ENCODE measurements around the gene SCNN1G. TPM values are rescaled to one million over a fixed set of nuclear protein-coding genes. Genes with fewer than 3 reads are reported as not detected.
"Not testable (repeated sequence)": the region's sequence is repeated elsewhere in the genome, so short reads cannot be mapped to it uniquely, and the experiment has no call there.

SCNN1G gene
- total and polyA plus RNA-seq, 2 experiments from 2014 or later = not detected

GRCh38 chr16:23248261-23249194 lies 66.0 kb downstream of the SCNN1G start:
- 42 to 45% methylated on average over 9 of the region's 9 CpGs for WGBS, 2 experiments (ENCODE audit: low coverage in 1 of 2, low lambda C conversion rate in 2 of 2, missing lambda C conversion rate in 2 of 2)
- no peaks in the 10 kb centered on the region for H3K79me2 ChIP-seq (ENCODE audit: insufficient read depth)
- H2AFZ ChIP-seq = no peak overlapping the region
- H3K4me1 ChIP-seq (ENCODE audit: insufficient read depth) = no peaks in the 10 kb centered on the region
- TF ChIP-seq EZH2phosphoT487 (IDR thresholded peaks at IDR 0.05; ENCODE audit: insufficient read depth, low read depth) (no peak), EZH2 (IDR thresholded peaks at IDR 0.05; ENCODE audit: insufficient read depth, poor library complexity, severe bottlenecking) (no peak)
- in situ Hi-C loops (cut with MboI) = no loop called here
- no peaks in the 10 kb centered on the region for H3K27me3 ChIP-seq (replicated peaks; ENCODE audit: insufficient read depth)
- H3F3A ChIP-seq (ENCODE audit: insufficient read depth) = no peaks in the 10 kb centered on the region
- no peak overlapping the region for H3K27ac ChIP-seq
- no peak for DNase-seq
- no peaks in the 10 kb centered on the region for H3K36me3 ChIP-seq (ENCODE audit: low read depth)
- no peak overlapping the region for H3K4me3 ChIP-seq
- H4K20me1 ChIP-seq (ENCODE audit: insufficient read depth) = no peaks in the 10 kb centered on the region
- H3K9ac ChIP-seq = no peak overlapping the region
- no peaks in the 10 kb centered on the region for H3K9me3 ChIP-seq (ENCODE audit: low read depth)
- no peaks in the 10 kb centered on the region for H3K9me2 ChIP-seq (ENCODE audit: insufficient read depth)
- H3K4me2 ChIP-seq (ENCODE audit: unreplicated experiment) = no peak overlapping the region

- H3F3A ChIP-seq (ENCODE audit: insufficient read depth) = no peaks in the 10 kb centered on the region
- DNase-seq = no peak
- H3K4me1 ChIP-seq (ENCODE audit: insufficient read depth) = peaks cover 4% of the 10 kb centered on the region; the same call in 1 of the 2 replicates
- H3K79me2 ChIP-seq (ENCODE audit: insufficient read depth) = no peaks in the 10 kb centered on the region
- in situ Hi-C loops (cut with MboI) = no loop called here
- no peaks in the 10 kb centered on the region for H4K20me1 ChIP-seq (ENCODE audit: insufficient read depth)
- H3K27me3 ChIP-seq (replicated peaks; ENCODE audit: insufficient read depth) = no peaks in the 10 kb centered on the region
- WGBS, 2 experiments (ENCODE audit: low coverage in 1 of 2, low lambda C conversion rate in 2 of 2, missing lambda C conversion rate in 2 of 2) = 24 to 44% methylated on average over 1 of the region's 1 CpG
- no peak overlapping the region for H3K27ac ChIP-seq
- no peaks in the 10 kb centered on the region for H3K36me3 ChIP-seq (ENCODE audit: low read depth)
- H3K4me3 ChIP-seq = no peak overlapping the region
- H3K9me2 ChIP-seq (ENCODE audit: insufficient read depth) = no peaks in the 10 kb centered on the region
- no peak overlapping the region for H3K9ac ChIP-seq
- TF ChIP-seq EZH2phosphoT487 (IDR thresholded peaks at IDR 0.05; ENCODE audit: insufficient read depth, low read depth) = no peak
- no peak for TF ChIP-seq EZH2 (IDR thresholded peaks at IDR 0.05; ENCODE audit: insufficient read depth, poor library complexity, severe bottlenecking)
- H2AFZ ChIP-seq = no peak overlapping the region
- no peaks in the 10 kb centered on the region for H3K9me3 ChIP-seq (ENCODE audit: low read depth)
- no peak overlapping the region for H3K4me2 ChIP-seq (ENCODE audit: unreplicated experiment)
Observed at GRCh38 chr16:23249830-23250229, 67.3 kb downstream of the SCNN1G start.

- H3K36me3 ChIP-seq (ENCODE audit: low read depth) = no peaks in the 10 kb centered on the region
- H3K9me3 ChIP-seq (ENCODE audit: low read depth) = no peaks in the 10 kb centered on the region
- peaks cover 4% of the 10 kb centered on the region; the same call in 1 of the 2 replicates for H3K4me1 ChIP-seq (ENCODE audit: insufficient read depth)
- no peaks in the 10 kb centered on the region for H3F3A ChIP-seq (ENCODE audit: insufficient read depth)
- no peaks in the 10 kb centered on the region for H3K27me3 ChIP-seq (replicated peaks; ENCODE audit: insufficient read depth)
- no peak overlapping the region for H2AFZ ChIP-seq
- in situ Hi-C loops (cut with MboI) = no loop called here
- H3K9me2 ChIP-seq (ENCODE audit: insufficient read depth) = no peaks in the 10 kb centered on the region
- no peak for DNase-seq
- H3K9ac ChIP-seq = no peak overlapping the region
- H3K79me2 ChIP-seq (ENCODE audit: insufficient read depth) = no peaks in the 10 kb centered on the region
- 43 to 52% methylated on average over 5 of the region's 5 CpGs for WGBS, 2 experiments (ENCODE audit: low coverage in 1 of 2, low lambda C conversion rate in 2 of 2, missing lambda C conversion rate in 2 of 2)
- no peak for TF ChIP-seq EZH2phosphoT487 (IDR thresholded peaks at IDR 0.05; ENCODE audit: insufficient read depth, low read depth)
- no peak for TF ChIP-seq EZH2 (IDR thresholded peaks at IDR 0.05; ENCODE audit: insufficient read depth, poor library complexity, severe bottlenecking)
- H4K20me1 ChIP-seq (ENCODE audit: insufficient read depth) = no peaks in the 10 kb centered on the region
- no peak overlapping the region for H3K4me2 ChIP-seq (ENCODE audit: unreplicated experiment)
- no peak overlapping the region for H3K4me3 ChIP-seq
- H3K27ac ChIP-seq = no peak overlapping the region
Observed at GRCh38 chr16:23252310-23252709, 69.8 kb downstream of the SCNN1G start.

GRCh38 chr16:23253650-23254049 lies 71.1 kb downstream of the SCNN1G start:
- H3K27ac ChIP-seq; H3K4me3 ChIP-seq; H3K9ac ChIP-seq; H3K9me3 ChIP-seq (ENCODE audit: low read depth); H3K36me3 ChIP-seq (ENCODE audit: low read depth); H3K4me1 ChIP-seq (ENCODE audit: insufficient read depth); H3K27me3 ChIP-seq (replicated peaks; ENCODE audit: insufficient read depth); DNase-seq; H3K4me2 ChIP-seq (ENCODE audit: unreplicated experiment); H2AFZ ChIP-seq; H3K9me2 ChIP-seq (ENCODE audit: insufficient read depth); H3K79me2 ChIP-seq (ENCODE audit: insufficient read depth); H3F3A ChIP-seq (ENCODE audit: insufficient read depth); in situ Hi-C loops (cut with MboI); H4K20me1 ChIP-seq (ENCODE audit: insufficient read depth): not testable (repeated sequence)
- 75 to 82% methylated on average over 1 of the region's 1 CpG for WGBS, 2 experiments (ENCODE audit: low coverage in 1 of 2, low lambda C conversion rate in 2 of 2, missing lambda C conversion rate in 2 of 2)

Measured in GM23248 (cell line).